ENCODE data around the gene ATXN10.

Gene ATXN10

DNA sequence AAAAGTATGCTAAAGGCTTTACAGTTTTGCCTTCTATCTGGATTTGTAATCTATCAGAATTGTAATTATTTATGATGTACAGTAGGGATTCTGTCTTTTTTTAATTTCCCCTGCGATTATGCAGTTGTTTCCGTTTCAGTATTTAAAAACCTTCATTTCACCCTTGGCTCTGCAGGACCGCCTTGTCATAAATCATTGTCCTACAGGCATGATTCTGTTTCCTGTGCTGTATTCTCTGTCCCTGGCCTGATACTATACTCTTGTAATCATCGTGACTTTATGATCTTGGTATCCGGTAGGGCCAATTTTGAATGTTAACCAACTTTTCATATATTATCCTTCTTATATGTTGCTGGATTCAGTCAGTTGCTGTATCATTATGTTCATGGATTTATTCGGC lies 151.7 kb downstream of the ATXN10 start:
- no peak for DNase-seq (ENCODE audit: low read depth in 2 of 2)

DNA sequence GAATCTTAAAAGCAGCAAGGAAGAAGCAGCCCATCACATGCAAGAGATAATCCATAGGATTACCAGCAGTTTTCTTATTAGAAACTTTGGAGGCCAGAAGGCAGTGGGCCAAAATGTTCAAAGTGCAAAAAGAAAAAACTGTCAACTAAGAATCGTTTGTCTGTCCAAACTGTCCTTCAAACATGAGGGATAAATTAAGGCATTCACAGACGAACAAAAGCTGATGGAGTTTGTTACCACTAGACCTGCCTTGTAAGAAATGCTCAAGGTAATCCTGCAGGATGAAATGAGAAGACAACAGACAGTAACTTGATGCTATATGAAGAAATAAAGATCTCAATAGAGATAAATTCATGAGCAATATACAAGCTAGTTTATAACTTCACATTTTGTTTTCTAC lies 154.9 kb downstream of the ATXN10 start:
- DNase-seq (ENCODE audit: low read depth in 2 of 2) = no peak

GRCh38 chr22:45828841-45829240 lies 157.2 kb downstream of the ATXN10 start:
- no peak for DNase-seq (ENCODE audit: low read depth in 2 of 2)

DNA sequence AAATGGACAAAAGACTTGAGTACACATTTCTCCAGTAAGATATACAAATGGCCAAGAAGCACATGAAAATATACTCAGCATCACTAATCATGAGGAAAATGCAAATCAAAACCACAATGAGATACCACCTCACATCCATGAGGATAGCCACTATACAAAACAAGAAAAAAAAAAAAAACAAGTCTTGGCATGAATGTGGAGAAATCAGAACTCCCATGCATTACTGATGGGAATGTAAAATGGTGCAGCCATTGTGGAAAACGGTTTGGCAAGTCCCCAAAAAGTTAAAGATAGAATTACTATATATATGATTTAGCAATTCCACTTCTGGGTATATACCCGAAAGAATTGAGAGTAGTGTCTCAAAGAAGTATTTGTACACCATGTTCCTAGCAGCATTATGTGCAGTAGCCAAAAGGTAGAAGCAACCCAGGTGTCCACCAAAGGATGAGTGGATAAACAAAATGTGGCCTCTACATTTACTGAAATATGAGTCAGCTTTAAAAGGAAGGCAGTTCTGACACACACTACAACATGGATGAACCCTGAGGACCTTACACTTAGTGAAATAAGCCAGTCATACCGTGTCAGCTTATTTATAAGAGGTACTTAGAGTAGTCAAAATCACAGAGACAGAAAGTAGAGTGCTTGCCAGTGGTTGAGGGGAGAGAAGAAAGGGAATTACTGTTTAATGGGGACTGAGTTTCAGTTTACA lies 159.1 kb downstream of the ATXN10 start:
- no peak for DNase-seq (ENCODE audit: low read depth in 2 of 2)

DNA sequence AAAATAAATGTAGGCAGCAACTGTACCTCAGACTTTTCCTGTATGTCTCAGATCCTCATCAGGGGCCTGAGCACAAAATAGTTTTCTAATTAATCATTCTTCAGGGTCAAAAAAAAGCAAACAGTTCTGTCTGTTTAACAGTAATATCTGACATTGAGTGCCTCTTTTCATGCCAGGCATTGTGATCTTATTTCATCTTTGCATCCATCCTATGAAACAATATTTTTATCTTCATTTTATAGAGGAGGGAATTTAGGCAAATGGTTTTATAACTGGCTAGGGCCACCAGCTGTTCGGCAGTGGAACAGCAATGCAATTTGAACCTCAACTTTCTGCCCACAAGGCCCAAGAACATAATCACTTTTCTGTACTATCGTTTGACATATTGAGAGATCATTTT lies 159.8 kb downstream of the ATXN10 start:
- DNase-seq (ENCODE audit: low read depth in 2 of 2) = no peak

DNA sequence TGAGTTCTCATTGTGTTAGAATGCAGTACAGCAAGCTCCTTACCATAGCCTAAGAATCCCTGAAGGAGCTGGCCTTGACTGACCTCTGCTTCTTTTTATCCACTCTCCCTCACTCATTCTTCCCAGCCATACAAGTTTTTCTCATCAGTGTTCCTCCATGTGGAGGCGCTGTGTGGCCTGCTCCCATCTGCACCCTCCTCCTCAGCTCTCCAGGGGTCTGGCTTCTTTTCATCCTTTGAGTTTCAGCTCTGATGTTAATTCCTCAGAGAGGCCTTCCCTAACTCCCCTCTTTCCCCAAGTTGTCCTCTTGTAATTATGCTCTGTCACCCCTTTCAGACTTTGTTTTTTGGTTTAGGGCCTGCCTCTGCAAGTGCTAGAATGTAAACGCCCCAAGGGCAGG lies 160.5 kb downstream of the ATXN10 start:
- no peak for DNase-seq (ENCODE audit: low read depth in 2 of 2)

DNA sequence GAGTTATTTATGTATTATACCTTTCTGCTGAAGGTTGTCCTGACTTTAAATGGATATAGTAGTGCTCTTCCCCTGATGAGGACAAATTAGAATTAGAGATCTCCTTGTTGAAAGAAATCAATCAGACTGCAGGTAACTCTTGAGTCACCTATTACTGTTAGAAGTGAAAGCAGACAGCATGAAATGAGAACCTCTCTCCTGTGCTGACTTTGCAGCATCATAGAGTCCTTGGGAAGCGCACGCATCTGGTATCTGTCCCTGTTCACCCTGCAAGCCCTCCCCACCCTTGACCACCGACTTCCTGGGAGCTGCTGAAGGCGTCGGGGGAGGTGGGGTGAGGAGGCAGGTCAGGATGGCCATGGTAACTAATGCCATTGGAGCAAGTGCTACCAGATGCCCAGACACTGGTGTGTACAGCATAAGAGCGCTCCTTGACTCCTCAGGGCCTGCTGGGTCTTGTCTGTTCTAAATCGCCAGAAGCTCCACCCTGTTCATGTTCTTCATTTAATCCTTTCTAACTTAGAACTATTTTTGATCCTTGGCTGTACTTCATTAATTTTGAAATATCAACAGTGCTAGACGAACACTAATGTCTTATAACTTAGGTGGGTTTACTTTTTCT lies 161.4 kb downstream of the ATXN10 start:
- DNase-seq (ENCODE audit: low read depth in 2 of 2) = no peak

DNA sequence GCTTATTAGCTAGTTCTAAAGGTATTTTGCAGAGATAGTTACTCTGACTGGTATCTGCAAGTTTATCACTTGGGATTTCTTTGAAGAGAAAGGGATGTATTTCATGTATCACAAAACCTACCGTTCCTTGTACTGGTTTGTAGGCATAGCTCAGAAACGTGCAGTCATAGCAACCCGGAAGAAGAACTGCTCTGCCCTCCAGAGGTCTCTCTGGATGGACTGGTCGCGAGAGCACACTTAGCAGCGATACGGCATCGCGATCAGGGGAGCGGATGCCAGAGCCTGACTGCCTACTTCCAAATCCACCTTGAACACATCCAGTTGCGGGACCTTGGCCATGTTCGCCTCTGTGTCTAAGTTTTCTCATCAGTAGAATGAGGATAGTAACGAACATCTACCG lies 162.0 kb downstream of the ATXN10 start:
- DNase-seq (ENCODE audit: low read depth in 2 of 2) = no peak

DNA sequence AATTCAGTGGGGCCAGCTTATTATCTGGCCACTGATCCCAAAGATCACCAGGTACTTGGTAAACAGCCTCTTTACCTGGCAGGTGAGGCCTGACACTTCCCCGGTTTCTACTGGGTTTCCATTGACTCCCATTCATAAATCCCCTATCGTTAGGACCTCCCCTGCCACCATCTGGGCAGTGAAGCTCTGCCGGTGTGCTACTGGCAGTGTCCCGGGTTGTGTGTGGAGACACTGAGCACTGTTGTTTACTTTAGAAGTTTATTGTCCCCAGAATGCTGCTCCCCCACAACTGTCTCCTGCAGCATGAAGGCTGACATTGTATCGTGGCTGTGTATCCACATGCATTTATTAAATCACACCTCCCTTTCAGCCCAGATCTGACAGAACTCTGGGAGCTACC lies 162.6 kb downstream of the ATXN10 start:
- no peak for DNase-seq (ENCODE audit: low read depth in 2 of 2)

- no peak for DNase-seq (ENCODE audit: low read depth in 2 of 2)
These were observed 163.2 kb downstream of the ATXN10 start for GRCh38 chr22:45834795-45835194.

- no peak for DNase-seq (ENCODE audit: low read depth in 2 of 2)
These were observed 165.0 kb downstream of the ATXN10 start for GRCh38 chr22:45836418-45837169.

GRCh38 chr22:45837508-45837907 lies 165.9 kb downstream of the ATXN10 start:
- no peak for DNase-seq (ENCODE audit: low read depth in 2 of 2)

GRCh38 chr22:45838305-45838887 lies 166.8 kb downstream of the ATXN10 start:
- DNase-seq (ENCODE audit: low read depth in 2 of 2) = no peak

GRCh38 chr22:45840483-45840882 lies 168.8 kb downstream of the ATXN10 start:
- no peak for DNase-seq (ENCODE audit: low read depth in 2 of 2)

- no peak for DNase-seq (ENCODE audit: low read depth in 2 of 2)
These were observed 170.8 kb downstream of the ATXN10 start for GRCh38 chr22:45842291-45842991.

GRCh38 chr22:45843031-45843430 lies 171.4 kb downstream of the ATXN10 start:
- DNase-seq (ENCODE audit: low read depth in 2 of 2) = no peak

- DNase-seq (ENCODE audit: low read depth in 2 of 2) = no peak
These were observed 172.4 kb downstream of the ATXN10 start for GRCh38 chr22:45843986-45844385.

DNA sequence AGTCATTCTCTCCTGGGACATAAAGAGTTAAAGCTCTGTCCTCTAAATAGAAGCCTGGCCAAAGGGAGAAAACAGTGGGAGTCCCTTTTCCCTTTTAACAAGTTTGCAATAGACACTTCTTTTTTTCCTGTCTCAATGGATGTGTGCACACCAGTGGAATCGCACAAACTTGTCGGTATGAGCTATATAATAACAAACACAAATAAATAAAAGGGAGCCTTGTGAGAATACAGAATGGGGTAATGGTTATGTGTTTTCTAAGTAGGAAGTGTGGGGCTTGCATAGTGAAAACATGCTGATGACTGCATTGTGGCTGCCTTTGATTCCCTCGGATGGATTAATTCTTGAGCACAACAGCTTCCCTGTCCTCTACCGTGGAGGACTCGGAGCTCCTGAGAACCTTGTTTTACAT lies 173.4 kb downstream of the ATXN10 start:
- no peak for DNase-seq (ENCODE audit: low read depth in 2 of 2)

DNA sequence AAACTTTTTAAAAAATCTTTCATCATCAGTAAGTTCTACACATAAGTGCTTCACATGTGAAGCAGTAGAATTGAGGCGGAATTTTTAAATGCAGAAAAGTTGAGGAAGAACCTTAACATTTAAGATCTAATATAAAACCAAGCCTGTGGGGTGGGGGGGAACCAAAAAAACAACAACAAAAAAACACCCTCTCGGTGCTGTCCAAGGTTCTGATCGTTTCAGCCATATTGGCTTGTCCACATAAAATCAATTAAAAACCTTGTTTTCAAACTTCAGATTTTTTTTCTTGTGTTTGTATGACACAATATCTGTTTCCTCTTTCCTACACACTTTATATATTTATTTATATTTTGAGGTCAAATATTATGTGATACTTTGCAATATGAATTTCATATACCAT lies 175.3 kb downstream of the ATXN10 start:
- DNase-seq (ENCODE audit: low read depth in 2 of 2) = no peak

- DNase-seq (ENCODE audit: low read depth in 2 of 2) = no peak
These were observed 177.3 kb downstream of the ATXN10 start for GRCh38 chr22:45848904-45849303.

DNA sequence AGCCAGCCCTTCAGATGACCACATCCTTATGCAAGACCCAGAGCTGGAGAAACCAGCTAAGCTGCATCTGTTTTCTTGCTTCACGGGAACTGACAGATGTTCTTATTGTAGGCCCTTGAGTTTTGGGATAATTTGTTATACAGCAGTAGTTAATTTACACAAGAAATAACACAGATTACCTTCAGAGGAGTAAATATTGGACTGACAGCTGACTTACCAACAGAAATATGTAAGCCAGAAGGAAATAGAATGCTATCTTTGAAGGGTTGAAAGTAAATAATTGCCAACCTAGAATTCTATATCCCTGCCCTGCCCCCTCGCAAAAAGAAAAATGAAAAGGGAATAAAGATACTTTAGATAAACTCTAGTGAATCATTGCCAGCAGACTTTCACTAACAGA lies 181.2 kb downstream of the ATXN10 start:
- no peak for DNase-seq (ENCODE audit: low read depth in 2 of 2)

DNA sequence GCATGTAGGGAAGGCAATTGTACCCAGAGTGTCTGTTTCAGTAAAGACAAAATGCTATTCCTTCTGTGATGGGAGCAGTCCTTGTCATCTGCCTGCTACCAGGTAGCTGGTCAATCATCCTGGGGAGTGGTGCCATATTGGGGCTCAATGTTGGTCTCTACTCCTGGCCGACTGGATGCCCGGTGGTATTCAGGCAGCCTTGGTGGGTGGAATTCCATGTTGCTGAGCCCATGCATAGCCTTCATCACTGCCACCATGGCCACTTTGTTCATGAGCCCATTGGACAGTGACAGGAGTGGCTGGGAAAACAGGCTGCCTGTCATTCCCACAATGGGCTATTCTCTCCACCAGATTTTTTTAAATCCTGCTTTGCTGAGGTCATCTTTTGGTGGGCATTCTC lies 184.3 kb downstream of the ATXN10 start:
- DNase-seq (ENCODE audit: low read depth in 2 of 2) = no peak

Data from stimulated activated CD8-positive, alpha-beta memory T cell treated with anti-CD3 and anti-CD28 coated beads, Interleukin-7, amount 100 ng/mL, for 4 hours (primary cell).